BLaER1 treated with 17β-estradiol and CSF1 and Interleukin-3, amounts not matched to agents 10 nM and 100 nM (cell line): ENCODE data around the gene ACBD6.
"Not testable (repeated sequence)": the region's sequence is repeated elsewhere in the genome, so short reads cannot be mapped to it uniquely, and the experiment has no call there.

Experiments used
- H3K27ac ChIP-seq, 11 experiments: shearing (Covaris generic); formaldehyde crosslinking; 2 replicates each; pipeline ENCODE4 v1.8.1; 2022
- H3K27me3 ChIP-seq, 11 experiments: shearing (Covaris generic); formaldehyde crosslinking; 2 replicates each; pipeline ENCODE4 v1.8.1; 2022
- H3K36me3 ChIP-seq, 11 experiments: shearing (Covaris generic); formaldehyde crosslinking; 2 replicates each; pipeline ENCODE4 v1.8.1; 2022
- H3K4me1 ChIP-seq, 10 experiments: shearing (Covaris generic); formaldehyde crosslinking; 2 replicates each; pipeline ENCODE4 v1.8.1; 2022
- H3K4me2 ChIP-seq, 11 experiments: shearing (Covaris generic); formaldehyde crosslinking; 2 replicates each; pipeline ENCODE4 v1.8.1; 2022
- H3K4me3 ChIP-seq, 10 experiments: shearing (Covaris generic); formaldehyde crosslinking; 2 replicates each; pipeline ENCODE4 v1.8.1; 2022
- H3K9ac ChIP-seq, 11 experiments: shearing (Covaris generic); formaldehyde crosslinking; 2 replicates each; pipeline ENCODE4 v1.8.1; 2022
- H3K9me3 ChIP-seq, 11 experiments: shearing (Covaris generic); formaldehyde crosslinking; replicated peaks in 1 of 11; 2 replicates each; pipeline ENCODE4 v1.8.1; 2022
- H4K20me1 ChIP-seq, 11 experiments: shearing (Covaris generic); formaldehyde crosslinking; 2 replicates each; pipeline ENCODE4 v1.8.1; 2022
- Cebpa-rat ChIP-seq, 11 experiments: shearing (Covaris generic); IDR thresholded peaks; 2 replicates each; pipeline ENCODE4 v1.8.1; 2022

ACBD6 gene

GRCh38 chr1:180486092-180486491, 16.3 kb downstream of the ACBD6 start:
- Histone ChIP-seq H3K36me3 (peaks cover 36 to 69% (median 55%) of the 10 kb centered on the region in 11 experiments), H3K9ac (no peak overlapping the region), H4K20me1 (peaks cover 0 to 11% (median 0%) of the 10 kb centered on the region in 11 experiments; a peak in 6 of 22 replicates), H3K27me3 (no peaks in the 10 kb centered on the region), H3K27ac (no peak overlapping the region), H3K4me2 (no peak overlapping the region), H3K9me3 (no peaks in the 10 kb centered on the region), H3K4me3 (no peak overlapping the region), H3K4me1 (peaks cover 0 to 9% (median 0%) of the 10 kb centered on the region in 10 experiments; a peak in 2 of 20 replicates)
- TF ChIP-seq Cebpa-rat (IDR thresholded peaks at IDR 0.05): no peak

- peaks cover 0 to 22% (median 4%) of the 10 kb centered on the region in 11 experiments; a peak in 7 of 22 replicates for H4K20me1 ChIP-seq
- H3K9ac ChIP-seq: no peak overlapping the region
- no peak for TF ChIP-seq Cebpa-rat (IDR thresholded peaks at IDR 0.05)
- H3K9me3 ChIP-seq: no peaks in the 10 kb centered on the region; a peak in 1 of 22 replicates
- peaks cover 32 to 65% (median 52%) of the 10 kb centered on the region in 11 experiments for H3K36me3 ChIP-seq
- peaks cover 0 to 9% (median 0%) of the 10 kb centered on the region in 10 experiments; a peak in 2 of 20 replicates for H3K4me1 ChIP-seq
- H3K4me2 ChIP-seq: no peak overlapping the region
- no peaks in the 10 kb centered on the region for H3K27me3 ChIP-seq
- no peak overlapping the region for H3K4me3 ChIP-seq
- no peak overlapping the region for H3K27ac ChIP-seq
These were observed 17.9 kb downstream of the ACBD6 start for GRCh38 chr1:180484490-180484889.

- no peak overlapping the region for H3K27ac ChIP-seq
- peak overlapping the region in 4 of 11 experiments; percentile 1 to 65 (median 40); a peak in 5 of 22 replicates for H3K4me2 ChIP-seq
These were observed 19.7 kb downstream of the ACBD6 start for GRCh38 chr1:180482425-180483275.

GRCh38 chr1:180470031-180470430, 32.3 kb downstream of the ACBD6 start:
- Histone ChIP-seq H3K36me3 (peaks cover 17 to 51% (median 35%) of the 10 kb centered on the region in 11 experiments; a peak in 19 of 22 replicates), H3K4me2 (no peak overlapping the region), H3K4me3 (no peak overlapping the region), H3K4me1 (no peaks in the 10 kb centered on the region), H3K27me3 (no peaks in the 10 kb centered on the region), H3K9me3 (peaks cover 8 to 9% (median 9%) of the 10 kb centered on the region in 11 experiments), H4K20me1 (peaks cover 0 to 11% (median 0%) of the 10 kb centered on the region in 11 experiments; a peak in 1 of 22 replicates), H3K27ac (no peak overlapping the region), H3K9ac (no peak overlapping the region)
- no peak for TF ChIP-seq Cebpa-rat (IDR thresholded peaks at IDR 0.05)

More at GRCh38 chr1:180482425-180483275, 19.7 kb downstream of the ACBD6 start:
- peaks cover 0 to 9% (median 0%) of the 10 kb centered on the region in 10 experiments; a peak in 2 of 20 replicates for H3K4me1 ChIP-seq
- H3K36me3 ChIP-seq: peaks cover 33 to 61% (median 48%) of the 10 kb centered on the region in 11 experiments
- H3K9me3 ChIP-seq: peaks cover 0 to 6% (median 0%) of the 10 kb centered on the region in 11 experiments; a peak in 4 of 22 replicates
- H4K20me1 ChIP-seq: peaks cover 0 to 31% (median 6%) of the 10 kb centered on the region in 11 experiments; a peak in 7 of 22 replicates
- H3K4me3 ChIP-seq: no peak overlapping the region
- no peak for TF ChIP-seq Cebpa-rat (IDR thresholded peaks at IDR 0.05)
- H3K9ac ChIP-seq: no peak overlapping the region
- H3K27me3 ChIP-seq: no peaks in the 10 kb centered on the region

- no peak overlapping the region for H3K27ac ChIP-seq
- H3K36me3 ChIP-seq: peaks cover 31 to 68% (median 50%) of the 10 kb centered on the region in 11 experiments; a peak in 21 of 22 replicates
- no peak for TF ChIP-seq Cebpa-rat (IDR thresholded peaks at IDR 0.05)
- no peak overlapping the region for H3K9ac ChIP-seq
- peaks cover 25 to 27% (median 26%) of the 10 kb centered on the region in 11 experiments for H3K9me3 ChIP-seq
- no peaks in the 10 kb centered on the region for H3K4me1 ChIP-seq
- H3K27me3 ChIP-seq: no peaks in the 10 kb centered on the region
- no peak overlapping the region for H3K4me2 ChIP-seq
- H3K4me3 ChIP-seq: no peak overlapping the region
- peaks cover 0 to 11% (median 0%) of the 10 kb centered on the region in 11 experiments; a peak in 1 of 22 replicates for H4K20me1 ChIP-seq
These were observed 34.1 kb downstream of the ACBD6 start for GRCh38 chr1:180468311-180468710.

GRCh38 chr1:180462102-180462501, 40.3 kb downstream of the ACBD6 start:
- H3K4me2 ChIP-seq: no peak overlapping the region
- no peak overlapping the region for H3K4me3 ChIP-seq
- peaks cover 0 to 26% (median under 1%) of the 10 kb centered on the region in 11 experiments; a peak in 8 of 22 replicates for H4K20me1 ChIP-seq
- H3K9me3 ChIP-seq: peaks cover 50 to 58% (median 57%) of the 10 kb centered on the region in 11 experiments
- TF ChIP-seq Cebpa-rat (IDR thresholded peaks at IDR 0.05): no peak
- no peak overlapping the region for H3K9ac ChIP-seq
- no peak overlapping the region for H3K27ac ChIP-seq
- H3K4me1 ChIP-seq: no peaks in the 10 kb centered on the region
- H3K36me3 ChIP-seq: peaks cover 52 to 71% (median 59%) of the 10 kb centered on the region in 11 experiments
- H3K27me3 ChIP-seq: no peaks in the 10 kb centered on the region

GRCh38 chr1:180461682-180462081, 40.7 kb downstream of the ACBD6 start:
- H3K36me3 ChIP-seq: peaks cover 53 to 74% (median 59%) of the 10 kb centered on the region in 11 experiments
- not testable (repeated sequence) for H3K9ac ChIP-seq, H3K4me1 ChIP-seq, H3K27me3 ChIP-seq, H3K4me3 ChIP-seq, H3K27ac ChIP-seq, H3K4me2 ChIP-seq
- H3K9me3 ChIP-seq: peaks cover 50 to 58% (median 57%) of the 10 kb centered on the region in 11 experiments
- H4K20me1 ChIP-seq: peaks cover 0 to 30% (median 3%) of the 10 kb centered on the region in 11 experiments; a peak in 8 of 22 replicates

GRCh38 chr1:180458807-180459206, 43.6 kb downstream of the ACBD6 start:
- H3K27ac ChIP-seq: no peak overlapping the region
- no peak for TF ChIP-seq Cebpa-rat (IDR thresholded peaks at IDR 0.05)
- H3K9ac ChIP-seq: no peak overlapping the region

GRCh38 chr1:180456191-180456590, 46.2 kb downstream of the ACBD6 start:
- Histone ChIP-seq H4K20me1 (peaks cover 0 to 35% (median 3%) of the 10 kb centered on the region in 11 experiments; a peak in 8 of 22 replicates), H3K27me3 (no peaks in the 10 kb centered on the region), H3K4me2 (no peak overlapping the region), H3K9ac (no peak overlapping the region), H3K36me3 (peaks cover 20 to 48% (median 36%) of the 10 kb centered on the region in 11 experiments), H3K27ac (no peak overlapping the region), H3K4me1 (no peaks in the 10 kb centered on the region), H3K4me3 (no peak overlapping the region), H3K9me3 (peaks cover 21 to 44% (median 37%) of the 10 kb centered on the region in 11 experiments)
- TF ChIP-seq Cebpa-rat (IDR thresholded peaks at IDR 0.05): no peak

More at GRCh38 chr1:180458807-180459206, 43.6 kb downstream of the ACBD6 start:
- Histone ChIP-seq H3K9me3 (peaks cover 30 to 47% (median 40%) of the 10 kb centered on the region in 11 experiments), H3K36me3 (peaks cover 34 to 63% (median 45%) of the 10 kb centered on the region in 11 experiments), H3K27me3 (no peaks in the 10 kb centered on the region), H4K20me1 (peaks cover 0 to 35% (median 3%) of the 10 kb centered on the region in 11 experiments; a peak in 8 of 22 replicates), H3K4me3 (no peak overlapping the region), H3K4me2 (no peak overlapping the region), H3K4me1 (no peaks in the 10 kb centered on the region)
